Liver (tissue), 9 donors: ENCODE results near the gene GRAMD1A. TPM values are rescaled to one million over a fixed set of nuclear protein-coding genes. Genes with fewer than 3 reads are reported as not detected.

Experiments used
- DNase-seq: peaks from one replicate; pipeline ENCODE4 v3.0.0-alpha.2; 2017; ENCODE audit warnings: low spot score
- H3K27ac ChIP-seq, 2 donors: one replicate each; pipeline ENCODE4 v1.7.0; 2013; ENCODE audit warnings: inconsistent platforms in 2 of 2, low read length in 2 of 2, control low read depth in 1 of 2, low read depth in 1 of 2, mild to moderate bottlenecking in 1 of 2
- H3K27me3 ChIP-seq, 4 donors: one replicate each; pipeline versions ENCODE4 v1.6.1 to v1.7.0; 2013; ENCODE audit warnings: low read length in 3 of 4, inconsistent platforms in 1 of 4, mild to moderate bottlenecking in 1 of 4, moderate library complexity in 1 of 4; ENCODE audit not compliant: control insufficient read depth in 4 of 4, insufficient read depth in 4 of 4
- H3K36me3 ChIP-seq, 4 donors: one replicate each; pipeline versions ENCODE4 v1.6.1 to v1.7.0; 2013; ENCODE audit warnings: low read length in 3 of 4, mild to moderate bottlenecking in 3 of 4, low read depth in 1 of 4, moderate library complexity in 1 of 4; ENCODE audit not compliant: control insufficient read depth in 4 of 4, insufficient read depth in 3 of 4
- H3K4me1 ChIP-seq, 4 donors: one replicate each; pipeline versions ENCODE4 v1.6.1 to v1.7.0; 2013; ENCODE audit warnings: low read length in 3 of 4, mild to moderate bottlenecking in 3 of 4, moderate library complexity in 1 of 4; ENCODE audit not compliant: control insufficient read depth in 4 of 4, insufficient read depth in 4 of 4
- H3K4me3 ChIP-seq, 3 donors: one replicate each; pipeline versions ENCODE4 v1.6.1 to v1.7.0; 2013; ENCODE audit warnings: low read length in 3 of 3, control low read depth in 1 of 3, low read depth in 1 of 3, mild to moderate bottlenecking in 1 of 3
- H3K9ac ChIP-seq, 2 donors: one replicate each; pipeline ENCODE4 v1.7.0; 2013; ENCODE audit warnings: low read length in 2 of 2, mild to moderate bottlenecking in 2 of 2, moderate library complexity in 2 of 2, control low read depth in 1 of 2, low read depth in 1 of 2
- H3K9me3 ChIP-seq, 4 donors: one replicate each; pipeline versions ENCODE4 v1.6.1 to v1.7.0; 2013; ENCODE audit warnings: low read length in 3 of 4; ENCODE audit not compliant: control insufficient read depth in 4 of 4
- EGR1 ChIP-seq, 2 donors: IDR thresholded peaks; 2 replicates each; pipeline ENCODE4 v1.6.1; 2016 to 2018; ENCODE audit warnings: antibody characterized with exemption in 2 of 2, low read depth in 2 of 2
- FOXA1 ChIP-seq: IDR thresholded peaks from 2 replicates; pipeline ENCODE4 v1.6.1; 2016; ENCODE audit warnings: antibody characterized with exemption
- FOXA2 ChIP-seq: IDR thresholded peaks from 2 replicates; pipeline ENCODE4 v1.6.1; 2016; ENCODE audit warnings: antibody characterized with exemption
- GABPA ChIP-seq, 2 donors: IDR thresholded peaks in 1 of 2; conservative IDR thresholded peaks in 1 of 2; 2 replicates each; pipeline ENCODE4 v1.6.1; 2016; ENCODE audit warnings: antibody characterized with exemption in 2 of 2, mild to moderate bottlenecking in 1 of 2, moderate library complexity in 1 of 2
- HNF4A ChIP-seq, 2 donors: conservative IDR thresholded peaks; 2 replicates each; pipeline ENCODE4 v1.6.1; 2016; ENCODE audit warnings: antibody characterized with exemption in 2 of 2, mild to moderate bottlenecking in 2 of 2
- HNF4G ChIP-seq: IDR thresholded peaks from 2 replicates; pipeline ENCODE4 v1.6.1; 2016; ENCODE audit warnings: antibody characterized with exemption
- JUND ChIP-seq, 2 donors: IDR thresholded peaks; 2 replicates each; pipeline ENCODE4 v1.6.1; 2016; ENCODE audit warnings: antibody characterized with exemption in 2 of 2
- NR2F2 ChIP-seq: IDR thresholded peaks from 2 replicates; pipeline ENCODE4 v1.6.1; 2016; ENCODE audit warnings: antibody characterized with exemption
- RAD21 ChIP-seq, 2 donors: IDR thresholded peaks; 2 replicates each; pipeline ENCODE4 v1.6.1; 2016; ENCODE audit warnings: antibody characterized with exemption in 2 of 2, mild to moderate bottlenecking in 2 of 2
- RXRA ChIP-seq, 2 donors: IDR thresholded peaks; 2 replicates each; pipeline ENCODE4 v1.6.1; 2017 to 2018; ENCODE audit warnings: antibody characterized with exemption in 2 of 2, mild to moderate bottlenecking in 1 of 2
- SP1 ChIP-seq: IDR thresholded peaks from 2 replicates; pipeline ENCODE4 v1.6.1; 2018; ENCODE audit warnings: antibody characterized with exemption, mild to moderate bottlenecking
- TAF1 ChIP-seq: conservative IDR thresholded peaks from 2 replicates; pipeline ENCODE4 v1.6.1; 2016; ENCODE audit warnings: antibody characterized with exemption, mild to moderate bottlenecking
- YY1 ChIP-seq: IDR thresholded peaks from 2 replicates; pipeline ENCODE4 v1.6.1; 2016; ENCODE audit warnings: antibody characterized with exemption, mild to moderate bottlenecking
- WGBS: extraction: QIAGEN DNeasy Blood & Tissue Kit; methylation state at CpG from one replicate; pipeline ENCODE4 v1.1.7; 2013; 5-methylcytosine and 5-hydroxymethylcytosine counted together
- polyA plus RNA-seq, 2 donors: library from polyadenylated mRNA; stranded (reverse) in 1 of 2; unstranded in 1 of 2; fragments of 200-250 nt in 1 of 2; fragments of >200 nt in 1 of 2; fragmentation: Nextera tagmentation in 1 of 2; extraction: Ambion mirVana in 1 of 2; gene quantifications; one replicate each; pipeline versions ENCODE4 v1.2.1 to v1.2.3, GENCODE V29; 2013 to 2015
- total RNA-seq, 2 donors: library from RNA; depleted of rRNA; stranded (reverse); fragments of >200 nt; gene quantifications; one replicate each; pipeline ENCODE4 v1.2.3, GENCODE V29; 2014
- TF ChIP-seq, protein P1 (sequence below): IDR thresholded peaks from 2 replicates; pipeline ENCODE4 v1.6.1; 2016; ENCODE audit warnings: antibody characterized with exemption, mild to moderate bottlenecking
- TF ChIP-seq, protein P2 (sequence below): IDR thresholded peaks from 2 replicates; pipeline ENCODE4 v1.6.1; 2016; ENCODE audit warnings: antibody characterized with exemption
- TF ChIP-seq, protein P3 (sequence below): IDR thresholded peaks from 2 replicates; pipeline ENCODE4 v1.6.1; 2016; ENCODE audit warnings: antibody characterized with exemption
- TF ChIP-seq, protein P4 (sequence below): fragments of 150-350 bp; IDR thresholded peaks from 2 replicates; pipeline ENCODE4 v1.5.1; 2017; ENCODE audit warnings: improper control_type of control experiment, low read depth, low read length; ENCODE audit not compliant: missing input control
- TF ChIP-seq, protein P5 (sequence below): IDR thresholded peaks from 2 replicates; pipeline ENCODE4 v1.6.1; 2016; ENCODE audit warnings: antibody characterized with exemption
- donor health status: healthy.
- donor health status: healthy.
- donor health status: healthy.
- donor health status: healthy.
- donor health status: healthy.

Gene GRAMD1A
- total and polyA plus RNA-seq, 4 donors, result 8.6 to 14.1 (median 11.2) TPM

DNA sequence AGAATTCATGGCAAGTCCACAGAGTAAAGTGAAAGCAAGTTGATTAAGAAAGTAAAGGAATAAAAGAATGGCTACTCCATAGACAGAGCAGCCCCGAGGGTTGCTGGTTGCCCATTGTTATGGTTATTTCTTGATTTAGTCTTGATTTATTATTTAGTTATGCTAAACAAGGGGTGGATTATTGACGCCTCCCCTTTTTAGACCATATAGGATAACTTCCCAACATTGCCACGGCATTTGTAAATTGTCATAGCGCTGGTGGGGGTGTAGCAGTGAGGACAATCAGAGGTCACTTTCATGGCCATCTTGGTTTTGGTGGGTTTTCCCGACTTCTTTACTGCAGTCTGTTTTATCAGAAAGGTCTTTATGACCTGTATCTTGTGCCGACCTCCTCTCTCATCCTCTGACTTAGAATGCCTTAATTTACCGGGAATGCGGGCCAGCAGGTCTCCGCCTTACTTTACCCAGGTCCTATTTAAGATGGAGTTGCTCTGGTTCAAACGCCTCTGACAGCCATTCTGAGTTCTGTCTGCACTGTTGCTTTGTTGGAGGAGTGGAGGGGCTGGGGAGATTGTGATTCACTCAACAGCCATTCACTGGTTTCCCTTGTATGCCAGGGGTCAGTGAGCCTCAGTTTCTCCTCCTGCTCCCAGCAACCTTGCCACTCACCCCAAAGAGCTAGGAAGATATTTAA lies 69.0 kb downstream of the GRAMD1A start:
- H3K4me1 ChIP-seq, result peaks cover 0 to 3% (median 0%) of the 10 kb centered on the region in 4 donors
- H3K27ac ChIP-seq, result no peak overlapping the region
- DNase-seq, result no peak
- H3K36me3 ChIP-seq, result no peaks in the 10 kb centered on the region
- peaks cover 0 to 6% (median 2%) of the 10 kb centered on the region in 4 donors for H3K9me3 ChIP-seq
- no peaks in the 10 kb centered on the region for H3K27me3 ChIP-seq
- 82% methylated on average over 10 of the region's 10 CpGs for WGBS
- no peak overlapping the region for H3K4me3 ChIP-seq
- H3K9ac ChIP-seq, result no peak overlapping the region
- TF ChIP-seq, protein P1, sequence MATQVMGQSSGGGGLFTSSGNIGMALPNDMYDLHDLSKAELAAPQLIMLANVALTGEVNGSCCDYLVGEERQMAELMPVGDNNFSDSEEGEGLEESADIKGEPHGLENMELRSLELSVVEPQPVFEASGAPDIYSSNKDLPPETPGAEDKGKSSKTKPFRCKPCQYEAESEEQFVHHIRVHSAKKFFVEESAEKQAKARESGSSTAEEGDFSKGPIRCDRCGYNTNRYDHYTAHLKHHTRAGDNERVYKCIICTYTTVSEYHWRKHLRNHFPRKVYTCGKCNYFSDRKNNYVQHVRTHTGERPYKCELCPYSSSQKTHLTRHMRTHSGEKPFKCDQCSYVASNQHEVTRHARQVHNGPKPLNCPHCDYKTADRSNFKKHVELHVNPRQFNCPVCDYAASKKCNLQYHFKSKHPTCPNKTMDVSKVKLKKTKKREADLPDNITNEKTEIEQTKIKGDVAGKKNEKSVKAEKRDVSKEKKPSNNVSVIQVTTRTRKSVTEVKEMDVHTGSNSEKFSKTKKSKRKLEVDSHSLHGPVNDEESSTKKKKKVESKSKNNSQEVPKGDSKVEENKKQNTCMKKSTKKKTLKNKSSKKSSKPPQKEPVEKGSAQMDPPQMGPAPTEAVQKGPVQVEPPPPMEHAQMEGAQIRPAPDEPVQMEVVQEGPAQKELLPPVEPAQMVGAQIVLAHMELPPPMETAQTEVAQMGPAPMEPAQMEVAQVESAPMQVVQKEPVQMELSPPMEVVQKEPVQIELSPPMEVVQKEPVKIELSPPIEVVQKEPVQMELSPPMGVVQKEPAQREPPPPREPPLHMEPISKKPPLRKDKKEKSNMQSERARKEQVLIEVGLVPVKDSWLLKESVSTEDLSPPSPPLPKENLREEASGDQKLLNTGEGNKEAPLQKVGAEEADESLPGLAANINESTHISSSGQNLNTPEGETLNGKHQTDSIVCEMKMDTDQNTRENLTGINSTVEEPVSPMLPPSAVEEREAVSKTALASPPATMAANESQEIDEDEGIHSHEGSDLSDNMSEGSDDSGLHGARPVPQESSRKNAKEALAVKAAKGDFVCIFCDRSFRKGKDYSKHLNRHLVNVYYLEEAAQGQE, result no peak
- TF ChIP-seq RAD21 (IDR thresholded peaks at IDR 0.05) (no peak), YY1 (no peak), NR2F2 (no peak), TAF1 (no peak), FOXA1 (no peak), JUND (IDR thresholded peaks at IDR 0.05) (no peak), FOXA2 (no peak), SP1 (no peak), GABPA (IDR thresholded peaks at IDR 0.05 in 1 of 2, conservative IDR thresholded peaks at IDR 0.05 in 1 of 2) (no peak), RXRA (IDR thresholded peaks at IDR 0.05) (no peak), EGR1 (IDR thresholded peaks at IDR 0.05; ENCODE audit: low read depth in 2 of 2) (no peak), HNF4A (conservative IDR thresholded peaks at IDR 0.05) (no peak), HNF4G (no peak)
- TF ChIP-seq, protein P2, sequence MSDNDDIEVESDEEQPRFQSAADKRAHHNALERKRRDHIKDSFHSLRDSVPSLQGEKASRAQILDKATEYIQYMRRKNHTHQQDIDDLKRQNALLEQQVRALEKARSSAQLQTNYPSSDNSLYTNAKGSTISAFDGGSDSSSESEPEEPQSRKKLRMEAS, result no peak
- TF ChIP-seq, protein P3, sequence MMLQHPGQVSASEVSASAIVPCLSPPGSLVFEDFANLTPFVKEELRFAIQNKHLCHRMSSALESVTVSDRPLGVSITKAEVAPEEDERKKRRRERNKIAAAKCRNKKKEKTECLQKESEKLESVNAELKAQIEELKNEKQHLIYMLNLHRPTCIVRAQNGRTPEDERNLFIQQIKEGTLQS, result no peak
- TF ChIP-seq, protein P4, sequence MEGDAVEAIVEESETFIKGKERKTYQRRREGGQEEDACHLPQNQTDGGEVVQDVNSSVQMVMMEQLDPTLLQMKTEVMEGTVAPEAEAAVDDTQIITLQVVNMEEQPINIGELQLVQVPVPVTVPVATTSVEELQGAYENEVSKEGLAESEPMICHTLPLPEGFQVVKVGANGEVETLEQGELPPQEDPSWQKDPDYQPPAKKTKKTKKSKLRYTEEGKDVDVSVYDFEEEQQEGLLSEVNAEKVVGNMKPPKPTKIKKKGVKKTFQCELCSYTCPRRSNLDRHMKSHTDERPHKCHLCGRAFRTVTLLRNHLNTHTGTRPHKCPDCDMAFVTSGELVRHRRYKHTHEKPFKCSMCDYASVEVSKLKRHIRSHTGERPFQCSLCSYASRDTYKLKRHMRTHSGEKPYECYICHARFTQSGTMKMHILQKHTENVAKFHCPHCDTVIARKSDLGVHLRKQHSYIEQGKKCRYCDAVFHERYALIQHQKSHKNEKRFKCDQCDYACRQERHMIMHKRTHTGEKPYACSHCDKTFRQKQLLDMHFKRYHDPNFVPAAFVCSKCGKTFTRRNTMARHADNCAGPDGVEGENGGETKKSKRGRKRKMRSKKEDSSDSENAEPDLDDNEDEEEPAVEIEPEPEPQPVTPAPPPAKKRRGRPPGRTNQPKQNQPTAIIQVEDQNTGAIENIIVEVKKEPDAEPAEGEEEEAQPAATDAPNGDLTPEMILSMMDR, result no peak
- TF ChIP-seq, protein P5, sequence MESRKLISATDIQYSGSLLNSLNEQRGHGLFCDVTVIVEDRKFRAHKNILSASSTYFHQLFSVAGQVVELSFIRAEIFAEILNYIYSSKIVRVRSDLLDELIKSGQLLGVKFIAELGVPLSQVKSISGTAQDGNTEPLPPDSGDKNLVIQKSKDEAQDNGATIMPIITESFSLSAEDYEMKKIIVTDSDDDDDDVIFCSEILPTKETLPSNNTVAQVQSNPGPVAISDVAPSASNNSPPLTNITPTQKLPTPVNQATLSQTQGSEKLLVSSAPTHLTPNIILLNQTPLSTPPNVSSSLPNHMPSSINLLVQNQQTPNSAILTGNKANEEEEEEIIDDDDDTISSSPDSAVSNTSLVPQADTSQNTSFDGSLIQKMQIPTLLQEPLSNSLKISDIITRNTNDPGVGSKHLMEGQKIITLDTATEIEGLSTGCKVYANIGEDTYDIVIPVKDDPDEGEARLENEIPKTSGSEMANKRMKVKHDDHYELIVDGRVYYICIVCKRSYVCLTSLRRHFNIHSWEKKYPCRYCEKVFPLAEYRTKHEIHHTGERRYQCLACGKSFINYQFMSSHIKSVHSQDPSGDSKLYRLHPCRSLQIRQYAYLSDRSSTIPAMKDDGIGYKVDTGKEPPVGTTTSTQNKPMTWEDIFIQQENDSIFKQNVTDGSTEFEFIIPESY, result no peak
